C4-2B (cell line): ENCODE data around the gene JARID2.

ENCODE experiments used
- CTCF ChIP-seq: fragments of 450-650 bp; conservative IDR thresholded peaks from 2 replicates; pipeline ENCODE4 v1.5.1; 2017; ENCODE audit warnings: mild to moderate bottlenecking
- ZFX ChIP-seq: fragments of 450-650 bp; IDR thresholded peaks from 2 replicates; pipeline ENCODE4 v1.6.1; 2017

- TF ChIP-seq CTCF (peak; percentile 56), ZFX (peak; percentile 26; the same call in 1 of the 2 replicates)
Observed at GRCh38 chr6:15247500-15248450, 1.9 kb downstream of the JARID2 start.
